ENCODE results near the gene NSG1. TPM values are rescaled to one million over a fixed set of nuclear protein-coding genes. Genes with fewer than 3 reads are reported as not detected.

The NSG1 gene
- total and polyA plus RNA-seq, 4 donors, result 0.39 to 22.4 (median 1.6) TPM

Other genes with a start within 250 kb of the NSG1 start
- gene OTOP1, start 160.2 kb upstream of the NSG1 start, total RNA-seq, result not detected
- not detected for gene OTOP1, start 160.2 kb upstream of the NSG1 start, polyA plus RNA-seq
- gene TMEM128, start 138.9 kb upstream of the NSG1 start, total RNA-seq, result 10 to 100 TPM; 28.2 to 31.3 TPM
- 10 to 100 TPM; 27.5 to 30.1 TPM for gene TMEM128, start 138.9 kb upstream of the NSG1 start, polyA plus RNA-seq
- 10 to 100 TPM in 1 of 2 donors, 1 to 10 TPM in 1; 9.3 to 11.8 TPM for gene LYAR, start 96.9 kb upstream of the NSG1 start, total RNA-seq
- gene LYAR, start 96.9 kb upstream of the NSG1 start, polyA plus RNA-seq, result 10 to 100 TPM; 17.0 to 19.5 TPM
- 1 to 10 TPM; 4.8 to 9.0 TPM for gene ZBTB49, start 96.9 kb upstream of the NSG1 start, total RNA-seq
- gene ZBTB49, start 96.9 kb upstream of the NSG1 start, polyA plus RNA-seq, result 1 to 10 TPM; 1.8 to 3.5 TPM
- gene STX18, start 154.9 kb downstream of the NSG1 start, total RNA-seq, result 10 to 100 TPM; 22.7 to 34.1 TPM
- 10 to 100 TPM; 16.2 to 26.9 TPM for gene STX18, start 154.9 kb downstream of the NSG1 start, polyA plus RNA-seq

All from lung (tissue), 4 donors.